Choroid plexus epithelial cell (primary cell): ENCODE results near the gene CECR2.

Experiments
- DNase-seq: peaks from one replicate; pipeline ENCODE4 v3.0.0-alpha.2; 2010; ENCODE audit warnings: low read depth
- H3K4me3 ChIP-seq: 2 replicates; pipeline ENCODE4 v1.5.1; 2011; ENCODE audit warnings: low read depth, mild to moderate bottlenecking, control low read depth, low read length, moderate library complexity
- TF ChIP-seq, protein P1 (sequence below): conservative IDR thresholded peaks from 2 replicates; pipeline ENCODE4 v1.5.1; 2011; ENCODE audit warnings: low read depth, mild to moderate bottlenecking, control low read depth, inconsistent platforms, low read length, moderate library complexity

CECR2 gene

DNA sequence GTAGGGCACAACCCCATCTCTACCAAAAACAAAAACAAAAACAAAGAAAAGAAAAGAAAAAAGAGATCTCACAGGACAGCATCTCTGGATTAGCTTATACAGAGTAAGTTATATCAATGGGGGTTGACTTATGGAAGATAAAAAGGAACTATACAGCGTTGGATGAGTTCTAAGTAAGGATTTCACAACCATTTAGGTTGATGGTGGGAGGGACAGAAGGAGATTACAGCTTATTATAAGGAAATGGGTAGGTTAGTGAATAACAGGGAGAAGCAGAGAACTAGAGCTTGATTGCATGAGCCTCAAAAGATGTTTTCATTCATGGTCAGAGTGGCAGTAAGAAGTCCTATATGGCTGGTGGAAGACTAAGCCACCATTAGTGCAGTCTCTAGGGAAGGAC lies 60.3 kb downstream of the CECR2 start:
- no peak for DNase-seq
- TF ChIP-seq, protein P1, sequence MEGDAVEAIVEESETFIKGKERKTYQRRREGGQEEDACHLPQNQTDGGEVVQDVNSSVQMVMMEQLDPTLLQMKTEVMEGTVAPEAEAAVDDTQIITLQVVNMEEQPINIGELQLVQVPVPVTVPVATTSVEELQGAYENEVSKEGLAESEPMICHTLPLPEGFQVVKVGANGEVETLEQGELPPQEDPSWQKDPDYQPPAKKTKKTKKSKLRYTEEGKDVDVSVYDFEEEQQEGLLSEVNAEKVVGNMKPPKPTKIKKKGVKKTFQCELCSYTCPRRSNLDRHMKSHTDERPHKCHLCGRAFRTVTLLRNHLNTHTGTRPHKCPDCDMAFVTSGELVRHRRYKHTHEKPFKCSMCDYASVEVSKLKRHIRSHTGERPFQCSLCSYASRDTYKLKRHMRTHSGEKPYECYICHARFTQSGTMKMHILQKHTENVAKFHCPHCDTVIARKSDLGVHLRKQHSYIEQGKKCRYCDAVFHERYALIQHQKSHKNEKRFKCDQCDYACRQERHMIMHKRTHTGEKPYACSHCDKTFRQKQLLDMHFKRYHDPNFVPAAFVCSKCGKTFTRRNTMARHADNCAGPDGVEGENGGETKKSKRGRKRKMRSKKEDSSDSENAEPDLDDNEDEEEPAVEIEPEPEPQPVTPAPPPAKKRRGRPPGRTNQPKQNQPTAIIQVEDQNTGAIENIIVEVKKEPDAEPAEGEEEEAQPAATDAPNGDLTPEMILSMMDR, result no peak
- H3K4me3 ChIP-seq, result no peak overlapping the region

DNA sequence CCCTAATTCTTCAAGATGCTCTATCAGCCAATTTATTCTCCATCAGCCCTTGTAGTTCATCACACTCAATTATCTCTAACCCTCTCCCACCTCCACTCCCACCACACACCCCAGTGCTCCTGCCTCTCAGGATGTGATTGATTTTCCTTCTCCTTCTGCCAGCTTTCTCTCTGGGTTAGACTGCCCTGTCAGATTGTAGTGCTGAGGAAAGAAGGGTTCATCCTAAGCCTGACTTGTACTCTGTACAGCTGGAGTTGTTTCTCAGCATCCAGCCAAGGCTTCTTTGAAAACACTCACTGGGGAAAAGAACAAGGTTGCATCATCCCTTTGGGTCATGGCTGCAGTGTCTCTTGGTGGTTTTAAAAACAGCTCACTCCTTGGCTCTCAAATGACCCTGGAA lies 61.2 kb downstream of the CECR2 start:
- DNase-seq, result peak; percentile 95
- TF ChIP-seq, protein P1, result no peak
- H3K4me3 ChIP-seq, result no peak overlapping the region

DNA sequence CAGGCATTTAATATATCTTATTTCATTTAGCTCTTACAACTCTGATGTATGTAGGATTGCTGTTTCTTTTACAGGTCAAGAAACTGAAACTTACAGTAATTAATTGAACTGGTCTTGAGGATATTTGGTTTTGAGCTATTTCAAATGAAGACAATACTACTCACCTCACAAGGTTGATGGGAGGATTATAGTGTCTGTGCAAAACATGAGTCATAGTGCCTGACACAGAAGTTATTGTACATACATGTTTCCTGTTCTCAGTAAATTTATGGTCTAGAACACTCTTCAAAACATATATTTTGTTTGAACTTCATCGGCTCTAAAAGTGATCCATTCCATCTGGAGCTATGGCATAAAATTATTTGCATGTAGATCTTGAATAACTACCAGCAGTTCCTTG lies 61.9 kb downstream of the CECR2 start:
- TF ChIP-seq, protein P1, result no peak
- DNase-seq, result peak; percentile 46
- H3K4me3 ChIP-seq, result no peak overlapping the region

DNA sequence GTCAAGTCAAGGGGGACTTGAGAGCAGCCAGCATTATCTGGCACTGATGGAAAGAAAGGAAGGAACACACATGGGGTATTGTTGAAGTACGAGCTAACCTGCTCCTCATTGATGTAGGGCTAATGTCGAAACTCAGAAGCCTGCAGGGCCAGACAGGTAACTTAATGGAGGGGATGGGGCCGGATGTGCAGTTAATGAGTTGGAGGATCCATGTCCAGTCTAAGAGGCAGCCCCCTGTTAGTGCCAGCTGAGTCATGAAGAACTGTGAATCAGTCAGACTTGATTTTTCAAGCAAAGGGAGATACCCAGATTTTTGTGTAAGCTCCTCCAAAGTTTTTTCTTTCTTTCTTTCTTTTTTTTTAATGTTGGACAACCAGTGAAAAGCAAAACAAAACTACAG lies 65.6 kb downstream of the CECR2 start:
- peak; percentile 29 for DNase-seq
- no peak overlapping the region for H3K4me3 ChIP-seq
- TF ChIP-seq, protein P1, result no peak

DNA sequence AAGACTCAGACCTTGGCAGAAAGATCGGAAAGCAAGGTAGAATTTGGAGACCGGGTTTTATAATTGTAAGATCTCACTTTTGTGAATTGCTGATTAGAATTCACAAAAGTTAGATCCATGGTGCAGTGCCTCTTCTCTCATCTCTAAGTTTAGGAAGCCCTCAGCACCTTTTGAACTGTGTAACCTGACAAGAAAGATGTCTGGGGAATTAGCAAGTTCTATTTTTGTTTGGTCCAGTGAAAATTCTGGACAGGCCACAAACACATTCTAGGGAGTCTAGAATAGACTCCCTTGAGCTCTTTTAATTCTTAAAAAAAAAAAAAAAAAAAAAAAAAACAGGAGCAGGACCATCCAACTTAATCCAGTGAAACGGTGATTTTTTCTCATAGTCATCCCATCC lies 66.1 kb downstream of the CECR2 start:
- TF ChIP-seq, protein P1, result no peak
- H3K4me3 ChIP-seq, result no peak overlapping the region
- DNase-seq, result no peak

DNA sequence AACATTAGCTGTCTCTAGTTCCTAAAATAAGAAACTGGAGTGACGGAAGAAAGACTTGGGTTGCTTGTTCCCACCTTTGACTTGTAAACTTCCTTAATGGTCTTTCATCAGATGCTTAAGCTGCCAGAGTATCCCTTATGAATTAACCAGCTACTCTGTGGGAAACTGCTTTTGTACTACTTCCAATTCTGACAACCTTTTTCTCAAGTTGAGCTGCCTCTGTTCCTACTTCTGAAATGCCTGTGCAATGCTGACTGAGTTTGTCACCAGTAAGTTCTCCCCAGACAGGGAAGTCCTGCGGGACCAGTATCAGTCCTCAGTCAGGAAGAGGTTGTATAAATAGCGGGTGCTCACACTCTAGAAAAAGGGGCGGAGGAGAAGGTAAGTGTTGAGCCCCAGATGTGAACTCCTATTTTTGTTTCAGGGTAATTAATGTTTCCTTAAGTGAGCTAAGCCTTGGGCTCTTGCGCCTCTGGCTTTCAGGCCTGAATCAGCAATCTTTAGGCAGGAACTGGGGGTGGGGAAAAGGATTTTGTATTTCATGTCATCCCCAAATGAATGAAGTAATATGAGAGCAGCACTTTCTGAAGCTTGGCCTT lies 67.2 kb downstream of the CECR2 start:
- H3K4me3 ChIP-seq, result no peak overlapping the region
- TF ChIP-seq, protein P1, result peak; percentile 38
- peak; percentile 69 for DNase-seq

DNA sequence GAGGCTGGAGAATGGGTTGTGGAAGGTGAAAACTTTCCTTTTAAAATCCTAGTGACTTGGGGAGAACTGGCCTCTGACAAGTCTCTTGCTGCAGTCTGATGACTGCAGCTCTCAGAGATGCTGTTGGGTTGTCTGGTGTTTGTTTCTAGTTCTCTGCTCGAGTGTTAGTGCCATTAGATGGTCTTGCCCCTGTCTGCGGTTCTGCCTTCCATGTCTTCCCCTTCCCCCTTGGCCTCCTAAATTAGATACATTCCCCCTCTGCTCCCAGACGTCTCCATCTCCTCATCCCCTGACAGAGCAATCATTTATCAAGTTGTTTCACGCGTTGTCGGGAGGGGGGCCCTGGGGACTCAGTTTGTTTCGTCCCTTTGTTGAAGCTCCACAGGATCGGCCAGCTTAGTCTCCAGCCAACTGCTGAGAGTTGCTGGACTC lies 67.7 kb downstream of the CECR2 start:
- H3K4me3 ChIP-seq, result no peak overlapping the region
- no peak for DNase-seq
- TF ChIP-seq, protein P1, result no peak
